Measurements from ENCODE around the gene TCF7L1. TPM values are rescaled to one million over a fixed set of nuclear protein-coding genes. Genes with fewer than 3 reads are reported as not detected.
A peak's percentile ranks its signal among the peaks of the same experiment; 100 is the strongest.

TCF7L1 gene
- total RNA-seq, 2 donors from 2014 or later = 3.1 to 4.0 TPM

DNA sequence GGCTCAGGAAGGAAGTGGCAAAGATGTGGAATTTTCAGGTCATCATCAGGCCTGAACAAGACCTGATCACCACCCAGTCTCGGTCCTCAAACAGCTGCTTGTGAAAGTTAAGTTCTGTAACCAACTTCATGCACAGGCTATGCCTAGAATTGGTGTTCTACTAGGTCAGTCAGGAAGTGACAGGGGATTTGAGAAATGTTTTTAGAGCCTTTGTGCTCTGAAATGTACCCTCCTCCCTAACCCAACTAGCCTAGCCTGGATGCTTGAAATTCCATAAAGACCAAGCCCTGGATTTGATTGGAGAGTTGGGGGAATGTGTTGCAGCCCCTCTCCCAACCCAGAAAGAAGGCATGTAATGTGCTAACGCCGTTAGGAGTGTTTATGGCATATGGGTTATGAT, 131.3 kb downstream of the TCF7L1 start:
- Histone ChIP-seq H3K4me1 (peaks cover 0 to 51% of the 10 kb centered on the region in 2 donors), H3K27ac (peak overlapping the region in 1 of 2 donors; percentile 13), H3K36me3 (no peaks in the 10 kb centered on the region), H3K9me3 (no peaks in the 10 kb centered on the region), H3K4me3 (no peak overlapping the region), H3K27me3 (no peaks in the 10 kb centered on the region)
- TF ChIP-seq, protein P1, sequence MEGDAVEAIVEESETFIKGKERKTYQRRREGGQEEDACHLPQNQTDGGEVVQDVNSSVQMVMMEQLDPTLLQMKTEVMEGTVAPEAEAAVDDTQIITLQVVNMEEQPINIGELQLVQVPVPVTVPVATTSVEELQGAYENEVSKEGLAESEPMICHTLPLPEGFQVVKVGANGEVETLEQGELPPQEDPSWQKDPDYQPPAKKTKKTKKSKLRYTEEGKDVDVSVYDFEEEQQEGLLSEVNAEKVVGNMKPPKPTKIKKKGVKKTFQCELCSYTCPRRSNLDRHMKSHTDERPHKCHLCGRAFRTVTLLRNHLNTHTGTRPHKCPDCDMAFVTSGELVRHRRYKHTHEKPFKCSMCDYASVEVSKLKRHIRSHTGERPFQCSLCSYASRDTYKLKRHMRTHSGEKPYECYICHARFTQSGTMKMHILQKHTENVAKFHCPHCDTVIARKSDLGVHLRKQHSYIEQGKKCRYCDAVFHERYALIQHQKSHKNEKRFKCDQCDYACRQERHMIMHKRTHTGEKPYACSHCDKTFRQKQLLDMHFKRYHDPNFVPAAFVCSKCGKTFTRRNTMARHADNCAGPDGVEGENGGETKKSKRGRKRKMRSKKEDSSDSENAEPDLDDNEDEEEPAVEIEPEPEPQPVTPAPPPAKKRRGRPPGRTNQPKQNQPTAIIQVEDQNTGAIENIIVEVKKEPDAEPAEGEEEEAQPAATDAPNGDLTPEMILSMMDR (IDR thresholded peaks at IDR 0.05) = no peak
- no peak for DNase-seq (ENCODE audit: low spot score)

DNA sequence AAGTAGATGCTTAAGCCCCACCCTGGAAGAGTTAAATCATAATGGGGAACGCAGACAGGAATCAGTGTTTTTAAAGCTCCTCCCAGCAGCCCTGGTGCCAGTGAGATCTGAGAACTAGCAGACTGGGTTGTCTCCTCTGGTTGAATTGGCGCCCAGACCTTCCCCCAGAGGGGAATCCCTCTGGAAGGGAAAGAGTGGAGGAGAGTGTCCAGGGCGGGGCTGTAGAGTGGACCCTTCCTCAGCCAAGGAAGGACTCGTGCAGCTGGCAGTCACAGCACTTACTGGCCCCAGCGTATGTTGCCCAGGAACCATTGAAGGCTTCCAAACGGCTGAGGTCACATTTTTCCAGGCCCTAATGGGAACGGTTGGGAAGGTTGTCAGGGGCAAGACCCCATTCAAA, 132.1 kb downstream of the TCF7L1 start:
- no peak for DNase-seq (ENCODE audit: low spot score)
- TF ChIP-seq, protein P1 (IDR thresholded peaks at IDR 0.05) = no peak
- Histone ChIP-seq H3K27me3 (no peaks in the 10 kb centered on the region), H3K9me3 (no peaks in the 10 kb centered on the region), H3K4me3 (no peak overlapping the region), H3K36me3 (no peaks in the 10 kb centered on the region), H3K4me1 (peaks cover 0 to 51% of the 10 kb centered on the region in 2 donors), H3K27ac (peak overlapping the region; percentile 13 to 45)

DNA sequence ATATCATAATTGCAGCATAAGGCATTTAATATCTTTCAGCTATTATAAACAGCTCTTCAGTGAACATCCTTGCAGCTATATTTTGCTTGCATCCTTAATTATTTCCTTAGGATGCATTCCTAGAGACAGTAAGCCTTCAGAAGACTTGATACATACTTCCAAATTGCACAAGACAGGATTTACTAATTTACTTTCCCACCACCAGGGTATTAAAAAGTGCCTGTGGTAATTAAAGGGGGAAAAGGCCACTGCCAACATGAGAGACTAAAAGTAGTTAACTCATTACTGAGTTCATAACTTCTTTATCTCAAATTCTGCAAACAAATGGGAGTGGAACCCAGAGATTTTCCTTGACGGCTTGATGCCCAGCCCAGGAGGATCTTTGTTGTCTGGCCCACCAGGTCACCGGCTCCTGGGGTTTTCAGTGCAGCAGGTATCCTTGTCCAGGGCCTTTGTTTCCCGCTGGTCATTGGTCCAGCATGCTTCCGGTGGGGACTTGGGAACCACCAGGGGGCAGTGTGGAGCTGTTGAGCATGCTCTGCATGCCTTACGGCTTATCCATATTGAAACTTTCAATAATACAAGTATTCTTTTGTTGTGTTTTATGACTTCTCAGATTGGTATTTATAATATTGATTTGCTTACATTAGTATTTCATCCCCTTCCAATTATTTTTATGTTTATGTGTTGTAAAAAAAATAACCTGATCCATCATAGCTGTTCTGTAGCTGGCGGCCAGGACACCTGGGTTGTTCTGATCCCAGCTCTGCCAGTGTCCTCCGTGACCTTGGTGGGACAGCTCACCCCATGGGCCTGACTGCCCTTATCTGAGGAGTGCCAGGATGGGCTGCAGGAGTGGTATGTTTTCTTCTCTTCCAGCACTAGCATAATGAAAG, 133.2 kb downstream of the TCF7L1 start:
- Histone ChIP-seq H3K36me3 (no peaks in the 10 kb centered on the region), H3K4me1 (peaks cover 0 to 54% of the 10 kb centered on the region in 2 donors), H3K27me3 (no peaks in the 10 kb centered on the region), H3K27ac (no peak overlapping the region), H3K9me3 (no peaks in the 10 kb centered on the region), H3K4me3 (no peak overlapping the region)
- TF ChIP-seq, protein P1 (IDR thresholded peaks at IDR 0.05) = peak; percentile 85 to 92
- DNase-seq (ENCODE audit: low spot score) = no peak

DNA sequence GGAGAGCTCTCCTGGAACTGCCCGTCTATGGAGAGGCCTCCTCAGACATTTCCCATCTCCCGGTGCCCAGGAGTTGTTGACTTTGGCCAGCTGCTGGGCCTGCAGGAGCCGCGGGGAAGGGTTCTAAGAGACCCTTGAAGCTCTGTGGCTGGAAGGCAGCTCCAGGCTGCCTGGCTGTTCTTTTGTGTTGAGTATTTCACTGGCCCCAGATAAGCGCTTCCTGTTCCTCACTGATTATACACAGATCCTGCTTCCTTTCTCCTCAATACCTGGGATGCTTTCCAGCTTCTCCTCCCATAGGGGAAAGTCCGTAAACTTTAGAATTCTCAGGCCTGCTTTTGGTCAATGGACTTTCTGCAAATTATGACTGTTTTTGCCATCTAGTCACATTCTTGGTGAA, 136.8 kb downstream of the TCF7L1 start:
- no peak for DNase-seq (ENCODE audit: low spot score)
- H3K27me3 ChIP-seq = no peaks in the 10 kb centered on the region
- TF ChIP-seq, protein P1 (IDR thresholded peaks at IDR 0.05) = no peak
- no peak overlapping the region for H3K4me3 ChIP-seq
- peaks cover 0 to 57% of the 10 kb centered on the region in 2 donors for H3K4me1 ChIP-seq
- H3K9me3 ChIP-seq = no peaks in the 10 kb centered on the region
- no peaks in the 10 kb centered on the region for H3K36me3 ChIP-seq
- H3K27ac ChIP-seq = peak overlapping the region; percentile 38 to 65

DNA sequence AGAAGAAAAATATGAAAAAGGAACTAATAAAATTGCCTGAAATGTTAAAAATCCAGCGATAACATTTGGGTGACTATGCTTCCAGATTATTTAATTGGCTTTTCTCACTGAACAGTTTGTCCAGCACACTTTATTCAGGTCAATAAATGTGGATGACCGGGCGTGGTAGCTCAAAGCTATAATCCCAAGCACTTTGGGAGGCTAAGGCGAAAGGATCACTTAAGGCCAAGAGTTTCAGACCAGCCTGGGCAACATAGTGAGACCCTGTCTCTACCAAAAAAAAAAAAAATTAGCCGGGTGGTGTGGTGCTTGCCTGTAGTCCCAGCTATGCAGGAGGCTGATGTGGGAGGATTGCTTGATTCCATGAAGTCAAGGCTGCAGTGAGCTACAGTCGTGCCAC, 139.2 kb downstream of the TCF7L1 start:
- TF ChIP-seq, protein P1 (IDR thresholded peaks at IDR 0.05) = no peak
- DNase-seq (ENCODE audit: low spot score) = no peak
- Histone ChIP-seq H3K27ac (no peak overlapping the region), H3K4me3 (no peak overlapping the region), H3K9me3 (no peaks in the 10 kb centered on the region), H3K4me1 (peaks cover 0 to 51% of the 10 kb centered on the region in 2 donors), H3K36me3 (no peaks in the 10 kb centered on the region), H3K27me3 (no peaks in the 10 kb centered on the region)

All from right atrium auricular region (tissue), 2 donors.